HUES64 (cell line): ENCODE results near the gene SLC6A11.

ENCODE experiments used
- H3K27ac ChIP-seq: 2 replicates; pipeline ENCODE4 v1.7.0; 2013; ENCODE audit warnings: low read depth, low read length, inconsistent platforms
- H3K27me3 ChIP-seq: 2 replicates; pipeline ENCODE4 v1.6.1; 2013; ENCODE audit warnings: mild to moderate bottlenecking, low read length; ENCODE audit not compliant: insufficient read depth
- H3K36me3 ChIP-seq: 2 replicates; pipeline ENCODE4 v1.6.1; 2013; ENCODE audit warnings: mild to moderate bottlenecking, low read length; ENCODE audit not compliant: insufficient read depth
- H3K4me1 ChIP-seq: 2 replicates; pipeline ENCODE4 v1.6.1; 2013; ENCODE audit warnings: mild to moderate bottlenecking, low read length, moderate library complexity; ENCODE audit not compliant: insufficient read depth
- H3K4me3 ChIP-seq: 2 replicates; pipeline ENCODE4 v1.5.1; 2013; ENCODE audit warnings: mild to moderate bottlenecking, low read length, moderate library complexity
- H3K9ac ChIP-seq: 2 replicates; pipeline ENCODE4 v1.6.1; 2013; ENCODE audit warnings: mild to moderate bottlenecking, low read depth, low read length
- H3K9me3 ChIP-seq: 2 replicates; pipeline ENCODE4 v1.6.1; 2013; ENCODE audit warnings: low read depth, low read length; ENCODE audit not compliant: insufficient read depth
- WGBS: fragments of 150-250, 120-280 bp; methylation state at CpG from one replicate; pipeline ENCODE4 v1.1.7; 2013; ENCODE audit warnings: missing lambda C conversion rate; 5-methylcytosine and 5-hydroxymethylcytosine counted together

The SLC6A11 gene

GRCh38 chr3:10985181-10985580, 169.2 kb downstream of the SLC6A11 start:
- Histone ChIP-seq H3K27me3 (peaks cover 6% of the 10 kb centered on the region; the same call in 1 of the 2 replicates), H3K9me3 (no peaks in the 10 kb centered on the region), H3K36me3 (no peaks in the 10 kb centered on the region), H3K9ac (no peak overlapping the region), H3K4me1 (peaks cover 5% of the 10 kb centered on the region; the same call in 1 of the 2 replicates), H3K27ac (no peak overlapping the region), H3K4me3 (no peak overlapping the region)
- WGBS: 69% methylated on average over 1 of the region's 1 CpG

DNA sequence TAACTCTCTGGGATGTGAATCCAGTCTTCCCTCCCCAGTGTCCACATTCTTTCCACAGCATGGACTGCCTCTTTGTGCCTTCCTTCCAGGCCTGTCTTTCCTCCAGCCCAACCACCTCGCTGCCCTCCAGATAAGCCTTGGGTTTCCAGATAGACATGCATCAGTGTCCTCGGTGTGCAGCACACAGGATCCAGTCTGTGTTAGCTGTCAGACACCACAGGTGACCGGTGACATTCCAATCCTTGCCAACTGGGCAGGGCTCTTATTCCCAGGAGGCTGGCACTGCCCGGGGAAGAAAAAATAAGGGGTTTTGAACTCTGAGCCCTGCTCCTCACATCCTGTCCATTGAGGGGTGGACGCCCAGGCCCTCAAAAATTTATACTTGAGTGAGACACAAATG, 170.6 kb downstream of the SLC6A11 start:
- H3K9me3 ChIP-seq: no peaks in the 10 kb centered on the region
- no peak overlapping the region for H3K9ac ChIP-seq
- H3K27ac ChIP-seq: no peak overlapping the region
- H3K4me3 ChIP-seq: no peak overlapping the region
- WGBS: 94% methylated on average over 5 of the region's 5 CpGs
- peaks cover 11% of the 10 kb centered on the region; the same call in 1 of the 2 replicates for H3K27me3 ChIP-seq
- H3K4me1 ChIP-seq: peaks cover 5% of the 10 kb centered on the region; the same call in 1 of the 2 replicates
- no peaks in the 10 kb centered on the region for H3K36me3 ChIP-seq

- WGBS: 77% methylated on average over 9 of the region's 9 CpGs
- peaks cover 19% of the 10 kb centered on the region for H3K27me3 ChIP-seq
Measured at GRCh38 chr3:10988001-10988665, 172.1 kb downstream of the SLC6A11 start.

GRCh38 chr3:10988991-10989484, 173.0 kb downstream of the SLC6A11 start:
- Histone ChIP-seq H3K4me1 (no peaks in the 10 kb centered on the region), H3K27ac (no peak overlapping the region), H3K36me3 (no peaks in the 10 kb centered on the region), H3K4me3 (no peak overlapping the region), H3K9me3 (no peaks in the 10 kb centered on the region), H3K27me3 (peaks cover 28% of the 10 kb centered on the region), H3K9ac (no peak overlapping the region)
- WGBS: 90% methylated on average over 7 of the region's 7 CpGs

More at GRCh38 chr3:10988001-10988665, 172.1 kb downstream of the SLC6A11 start:
- Histone ChIP-seq H3K4me1 (peaks cover 5% of the 10 kb centered on the region; the same call in 1 of the 2 replicates), H3K36me3 (no peaks in the 10 kb centered on the region), H3K27ac (no peak overlapping the region), H3K4me3 (no peak overlapping the region), H3K9me3 (no peaks in the 10 kb centered on the region), H3K9ac (no peak overlapping the region)
